IPS-18a (cell line): ENCODE data around the gene ZEB1.
"Not testable (repeated sequence)": the region's sequence is repeated elsewhere in the genome, so short reads cannot be mapped to it uniquely, and the experiment has no call there.

Source experiments
- H3K27ac ChIP-seq: one replicate; pipeline ENCODE4 v1.5.1; 2013; ENCODE audit warnings: low read length
- H3K27me3 ChIP-seq: one replicate; pipeline ENCODE4 v1.6.1; 2013; ENCODE audit warnings: mild to moderate bottlenecking, low read length; ENCODE audit not compliant: control insufficient read depth, insufficient read depth
- H3K36me3 ChIP-seq: one replicate; pipeline ENCODE4 v1.6.1; 2013; ENCODE audit warnings: low read depth, low read length; ENCODE audit not compliant: control insufficient read depth
- H3K4me1 ChIP-seq: one replicate; pipeline ENCODE4 v1.6.1; 2013; ENCODE audit warnings: low read depth, low read length; ENCODE audit not compliant: control insufficient read depth
- H3K4me3 ChIP-seq: one replicate; pipeline ENCODE4 v1.5.1; 2013; ENCODE audit warnings: low read length
- H3K9ac ChIP-seq: one replicate; pipeline ENCODE4 v1.6.1; 2013; ENCODE audit warnings: mild to moderate bottlenecking, low read length, moderate library complexity
- H3K9me3 ChIP-seq: one replicate; pipeline ENCODE4 v1.6.1; 2013; ENCODE audit warnings: low read depth, low read length; ENCODE audit not compliant: control insufficient read depth

ZEB1 gene

DNA sequence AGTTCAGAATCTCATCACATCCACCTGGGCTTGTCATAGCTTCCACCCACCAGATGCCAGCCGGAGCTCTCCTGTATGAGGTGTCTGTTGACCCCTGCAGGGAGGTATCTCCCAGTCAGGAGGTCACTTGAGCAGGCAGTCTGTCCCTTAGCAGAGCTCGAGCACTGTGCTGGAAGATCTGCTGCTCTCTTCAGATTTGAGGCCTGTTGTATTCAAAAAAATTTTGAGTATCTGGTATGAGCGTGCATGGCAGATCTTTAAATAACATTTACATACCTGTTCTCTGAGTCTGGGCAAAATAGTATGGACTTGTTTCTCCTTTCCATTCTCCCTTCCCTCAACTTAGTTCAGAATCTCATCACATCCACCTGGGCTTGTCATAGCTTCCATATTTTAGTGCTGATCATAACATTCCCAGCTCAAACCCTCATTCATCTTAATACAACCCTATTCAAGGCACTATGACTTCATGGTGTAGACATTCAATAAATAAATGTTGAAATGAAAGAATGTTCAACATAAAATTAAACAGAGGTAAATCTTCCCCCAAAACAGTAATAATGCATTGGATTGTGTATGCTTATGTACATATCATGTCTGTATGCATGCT is 249.3 kb downstream of the ZEB1 start:
- not testable (repeated sequence) for H3K36me3 ChIP-seq, H3K9me3 ChIP-seq, H3K27ac ChIP-seq, H3K27me3 ChIP-seq, H3K4me1 ChIP-seq, H3K9ac ChIP-seq, H3K4me3 ChIP-seq

DNA sequence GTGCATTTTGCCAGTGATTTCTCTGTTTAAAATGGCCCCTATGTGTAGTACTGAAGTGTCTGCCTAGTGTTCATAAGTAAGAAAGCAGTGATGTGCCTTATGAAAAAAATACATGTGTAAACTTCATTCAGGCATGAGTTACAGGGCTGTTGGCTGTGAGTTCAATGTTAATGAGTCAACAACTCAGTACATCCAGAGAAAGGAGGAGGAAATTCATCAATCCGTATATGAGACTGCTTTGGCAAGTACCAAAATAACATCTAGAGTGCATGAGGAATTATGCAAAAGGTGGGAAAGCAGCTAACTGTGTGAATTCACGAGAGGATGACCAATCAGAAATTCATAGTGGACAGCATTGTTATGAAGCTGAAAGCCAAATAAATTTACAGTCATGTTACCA is 255.6 kb downstream of the ZEB1 start:
- Histone ChIP-seq H3K4me1 (no peaks in the 10 kb centered on the region), H3K36me3 (no peaks in the 10 kb centered on the region), H3K4me3 (no peak overlapping the region), H3K9ac (no peak overlapping the region), H3K27me3 (no peaks in the 10 kb centered on the region), H3K27ac (no peak overlapping the region), H3K9me3 (peaks cover 9% of the 10 kb centered on the region)

DNA sequence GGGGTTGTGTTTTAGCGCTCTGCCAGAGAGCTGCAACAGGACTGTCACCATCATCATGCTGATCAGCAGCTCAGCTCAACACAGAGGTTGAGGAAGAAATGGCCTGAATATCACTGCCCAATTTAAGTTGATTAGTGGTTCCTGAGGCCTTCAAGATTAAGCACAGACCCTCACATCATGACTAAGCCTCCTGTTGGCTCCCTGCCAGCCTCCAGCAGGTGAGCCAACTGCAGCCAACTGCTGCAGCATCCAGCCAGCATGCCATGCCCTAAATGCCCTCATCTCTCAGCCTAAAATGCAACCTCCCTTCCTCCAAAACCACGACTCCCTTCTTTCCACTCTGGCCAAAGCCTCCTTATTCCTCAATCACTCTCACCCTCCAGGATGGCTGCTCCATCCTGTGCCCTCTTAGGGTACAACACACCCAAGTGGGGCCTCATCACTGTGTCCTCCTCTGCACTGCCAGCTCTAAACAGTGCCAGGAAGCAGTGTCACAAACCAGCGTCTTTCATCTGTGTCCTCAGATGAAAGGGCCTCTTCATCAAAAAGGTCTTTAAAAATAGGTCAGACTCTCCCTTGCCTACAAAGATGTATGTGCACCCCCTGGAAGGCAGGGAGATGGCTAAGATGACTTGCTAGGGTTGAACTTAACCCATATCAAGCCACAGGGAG is 259.3 kb downstream of the ZEB1 start:
- H3K27me3 ChIP-seq: no peaks in the 10 kb centered on the region
- no peak overlapping the region for H3K4me3 ChIP-seq
- H3K36me3 ChIP-seq: no peaks in the 10 kb centered on the region
- no peak overlapping the region for H3K9ac ChIP-seq
- no peak overlapping the region for H3K27ac ChIP-seq
- H3K4me1 ChIP-seq: peaks cover under 1% of the 10 kb centered on the region
- no peaks in the 10 kb centered on the region for H3K9me3 ChIP-seq

DNA sequence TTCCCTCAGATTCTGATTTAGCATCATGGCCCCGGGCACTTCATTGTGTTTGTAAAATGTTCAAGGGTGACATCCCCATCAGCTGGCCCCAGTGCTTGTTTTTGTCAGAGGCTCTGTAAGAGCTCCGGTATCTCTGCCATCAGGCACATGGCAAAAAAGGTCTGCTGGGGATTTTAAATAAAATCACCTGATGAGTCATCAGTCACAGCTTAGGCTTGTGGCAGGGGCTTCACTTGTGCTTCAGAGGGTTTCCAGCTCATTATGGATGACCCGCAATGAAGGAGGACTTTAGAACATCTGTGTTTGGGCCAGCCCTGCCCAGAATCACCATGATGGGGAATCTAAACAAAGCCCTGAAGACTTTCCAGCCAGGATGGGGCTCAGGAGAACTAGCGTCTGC is 259.9 kb downstream of the ZEB1 start:
- Histone ChIP-seq H3K27me3 (no peaks in the 10 kb centered on the region), H3K4me1 (peaks cover 4% of the 10 kb centered on the region), H3K36me3 (no peaks in the 10 kb centered on the region), H3K4me3 (no peak overlapping the region), H3K27ac (no peak overlapping the region), H3K9ac (no peak overlapping the region), H3K9me3 (no peaks in the 10 kb centered on the region)
